HCT116 (cell line): ENCODE measurements around the gene B3GALT5.

Experiments used
- EGR1 ChIP-seq: IDR thresholded peaks from 2 replicates; pipeline ENCODE4 v1.6.1; 2012; ENCODE audit warnings: low read depth
- EZH2phosphoT487 ChIP-seq: fragments of 200-600 bp; IDR thresholded peaks from 2 replicates; pipeline ENCODE4 v1.6.1; 2018; ENCODE audit warnings: antibody characterized with exemption, borderline replicate concordance
- POLR2A ChIP-seq: IDR thresholded peaks from 2 replicates; pipeline ENCODE4 v1.7.0; 2011; ENCODE audit warnings: borderline replicate concordance; ENCODE audit not compliant: insufficient read depth, insufficient read length; ENCODE audit errors: extremely low read depth
- RAD21 ChIP-seq: IDR thresholded peaks from 2 replicates; pipeline ENCODE4 v1.6.1; 2012; ENCODE audit warnings: low read depth, mild to moderate bottlenecking
- SRF ChIP-seq: IDR thresholded peaks from 2 replicates; pipeline ENCODE4 v1.6.1; 2012; ENCODE audit warnings: low read depth
- YY1 ChIP-seq: IDR thresholded peaks from 2 replicates; pipeline ENCODE4 v1.6.1; 2011; ENCODE audit warnings: low read length, low read depth, moderate library complexity, mild to moderate bottlenecking; ENCODE audit not compliant: insufficient replicate concordance; ENCODE audit errors: extremely low read depth
- ZFX ChIP-seq: fragments of 450-650 bp; IDR thresholded peaks from 2 replicates; pipeline ENCODE4 v1.6.1; 2017
- ZNF274 ChIP-seq: fragments of 200-500 bp; sonication (Bioruptor generic); IDR thresholded peaks from 2 replicates; pipeline ENCODE4 v1.6.1; 2014; ENCODE audit warnings: mild to moderate bottlenecking, low read depth, low read length, inconsistent platforms
- TF ChIP-seq, protein P1 (sequence below), 3 experiments: fragments of 200-600 bp in 1 of 3; sonication (generic) in 1 of 3; IDR thresholded peaks in 2 of 3; conservative IDR thresholded peaks in 1 of 3; 2 replicates each; pipeline ENCODE4 v1.5.1; 2012 to 2017; ENCODE audit warnings: low read depth in 2 of 3, low read length in 2 of 3, antibody characterized with exemption in 1 of 3, borderline replicate concordance in 1 of 3, control low read depth in 1 of 3, mild to moderate bottlenecking in 1 of 3, mixed read lengths in 1 of 3, mixed run types in 1 of 3, moderate library complexity in 1 of 3; ENCODE audit not compliant: insufficient read depth in 1 of 3
- TF ChIP-seq, protein P2 (sequence below): IDR thresholded peaks from 2 replicates; pipeline ENCODE4 v1.6.1; 2012
- TF ChIP-seq, protein P3 (sequence below): IDR thresholded peaks from 2 replicates; pipeline ENCODE4 v1.6.1; 2012

DNA sequence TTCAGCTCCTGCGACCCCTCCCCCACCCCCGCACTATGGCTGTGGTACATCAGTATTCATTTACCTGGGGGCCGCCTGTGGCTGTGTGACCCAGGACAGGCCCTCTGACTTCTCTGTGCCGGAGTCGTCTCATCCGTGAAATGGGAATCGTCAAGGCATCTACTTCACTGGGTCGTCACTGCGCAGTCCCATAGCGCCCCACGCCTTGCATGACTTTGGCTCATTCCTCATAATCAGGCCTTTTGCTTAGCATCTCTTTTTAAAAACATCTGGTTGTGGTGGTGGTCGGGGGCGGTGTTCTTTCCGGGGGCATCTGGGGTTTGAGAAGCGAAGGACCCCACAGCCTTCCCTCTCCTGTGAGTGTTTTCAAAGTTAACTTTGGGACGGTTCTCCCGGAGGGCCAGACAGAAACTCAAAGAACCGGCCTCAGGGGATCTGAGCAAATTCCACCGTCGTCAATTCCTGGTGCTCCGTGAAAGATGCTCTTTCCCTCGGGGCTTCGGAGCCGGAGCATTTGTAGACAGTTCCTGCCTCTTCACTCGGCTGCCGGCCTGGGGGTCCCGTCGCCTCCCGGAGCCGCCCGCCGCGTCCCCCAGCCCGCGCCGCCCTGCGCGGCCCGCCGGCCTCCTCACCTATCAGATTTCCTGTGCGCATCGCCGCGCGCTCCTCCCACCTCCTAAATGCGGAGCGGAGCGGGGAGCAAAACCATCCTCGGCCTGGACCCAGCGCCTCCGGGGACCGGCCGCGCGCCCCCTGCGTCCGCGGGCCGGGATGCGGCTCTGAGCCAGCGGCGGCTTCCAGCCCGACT lies at the start of gene B3GALT5:
- no peak for TF ChIP-seq EGR1
- TF ChIP-seq POLR2A = no peak
- TF ChIP-seq, protein P1, sequence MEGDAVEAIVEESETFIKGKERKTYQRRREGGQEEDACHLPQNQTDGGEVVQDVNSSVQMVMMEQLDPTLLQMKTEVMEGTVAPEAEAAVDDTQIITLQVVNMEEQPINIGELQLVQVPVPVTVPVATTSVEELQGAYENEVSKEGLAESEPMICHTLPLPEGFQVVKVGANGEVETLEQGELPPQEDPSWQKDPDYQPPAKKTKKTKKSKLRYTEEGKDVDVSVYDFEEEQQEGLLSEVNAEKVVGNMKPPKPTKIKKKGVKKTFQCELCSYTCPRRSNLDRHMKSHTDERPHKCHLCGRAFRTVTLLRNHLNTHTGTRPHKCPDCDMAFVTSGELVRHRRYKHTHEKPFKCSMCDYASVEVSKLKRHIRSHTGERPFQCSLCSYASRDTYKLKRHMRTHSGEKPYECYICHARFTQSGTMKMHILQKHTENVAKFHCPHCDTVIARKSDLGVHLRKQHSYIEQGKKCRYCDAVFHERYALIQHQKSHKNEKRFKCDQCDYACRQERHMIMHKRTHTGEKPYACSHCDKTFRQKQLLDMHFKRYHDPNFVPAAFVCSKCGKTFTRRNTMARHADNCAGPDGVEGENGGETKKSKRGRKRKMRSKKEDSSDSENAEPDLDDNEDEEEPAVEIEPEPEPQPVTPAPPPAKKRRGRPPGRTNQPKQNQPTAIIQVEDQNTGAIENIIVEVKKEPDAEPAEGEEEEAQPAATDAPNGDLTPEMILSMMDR (IDR thresholded peaks at IDR 0.05 in 2 of 3, conservative IDR thresholded peaks at IDR 0.05 in 1 of 3; ENCODE audit: borderline replicate concordance in 1 of 3, insufficient read depth in 1 of 3, low read depth in 2 of 3, low read length in 2 of 3) = 0 out of 6 replicates have a peak, but pooled peaks of 1 of the 3 experiments have one; percentile 3
- TF ChIP-seq, protein P2, sequence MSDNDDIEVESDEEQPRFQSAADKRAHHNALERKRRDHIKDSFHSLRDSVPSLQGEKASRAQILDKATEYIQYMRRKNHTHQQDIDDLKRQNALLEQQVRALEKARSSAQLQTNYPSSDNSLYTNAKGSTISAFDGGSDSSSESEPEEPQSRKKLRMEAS = no peak
- TF ChIP-seq RAD21 = no peak
- no peak for TF ChIP-seq SRF
- no peak for TF ChIP-seq ZNF274
- TF ChIP-seq ZFX = no peak; the same call in 1 of the 2 replicates
- no peak for TF ChIP-seq EZH2phosphoT487
- TF ChIP-seq YY1 = no peak
- TF ChIP-seq, protein P3, sequence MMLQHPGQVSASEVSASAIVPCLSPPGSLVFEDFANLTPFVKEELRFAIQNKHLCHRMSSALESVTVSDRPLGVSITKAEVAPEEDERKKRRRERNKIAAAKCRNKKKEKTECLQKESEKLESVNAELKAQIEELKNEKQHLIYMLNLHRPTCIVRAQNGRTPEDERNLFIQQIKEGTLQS = no peak
